Measurements from ENCODE around the gene PPP1R9B.

- TF ChIP-seq, protein P1, sequence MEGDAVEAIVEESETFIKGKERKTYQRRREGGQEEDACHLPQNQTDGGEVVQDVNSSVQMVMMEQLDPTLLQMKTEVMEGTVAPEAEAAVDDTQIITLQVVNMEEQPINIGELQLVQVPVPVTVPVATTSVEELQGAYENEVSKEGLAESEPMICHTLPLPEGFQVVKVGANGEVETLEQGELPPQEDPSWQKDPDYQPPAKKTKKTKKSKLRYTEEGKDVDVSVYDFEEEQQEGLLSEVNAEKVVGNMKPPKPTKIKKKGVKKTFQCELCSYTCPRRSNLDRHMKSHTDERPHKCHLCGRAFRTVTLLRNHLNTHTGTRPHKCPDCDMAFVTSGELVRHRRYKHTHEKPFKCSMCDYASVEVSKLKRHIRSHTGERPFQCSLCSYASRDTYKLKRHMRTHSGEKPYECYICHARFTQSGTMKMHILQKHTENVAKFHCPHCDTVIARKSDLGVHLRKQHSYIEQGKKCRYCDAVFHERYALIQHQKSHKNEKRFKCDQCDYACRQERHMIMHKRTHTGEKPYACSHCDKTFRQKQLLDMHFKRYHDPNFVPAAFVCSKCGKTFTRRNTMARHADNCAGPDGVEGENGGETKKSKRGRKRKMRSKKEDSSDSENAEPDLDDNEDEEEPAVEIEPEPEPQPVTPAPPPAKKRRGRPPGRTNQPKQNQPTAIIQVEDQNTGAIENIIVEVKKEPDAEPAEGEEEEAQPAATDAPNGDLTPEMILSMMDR (IDR thresholded peaks at IDR 0.05 in 2 of 3, conservative IDR thresholded peaks at IDR 0.05 in 1 of 3; ENCODE audit: borderline replicate concordance in 1 of 3, insufficient read depth in 1 of 3, low read depth in 2 of 3, low read length in 2 of 3) = no peak
- TF ChIP-seq POLR2AphosphoS5 (IDR thresholded peaks at IDR 0.05; ENCODE audit: low read depth, low read length) (no peak), EZH2 (IDR thresholded peaks at IDR 0.05) (no peak), CEBPB (IDR thresholded peaks at IDR 0.05; ENCODE audit: low read depth) (no peak), POLR2A (IDR thresholded peaks at IDR 0.05; ENCODE audit: borderline replicate concordance, extremely low read depth, insufficient read depth, insufficient read length) (no peak), SIN3A (IDR thresholded peaks at IDR 0.05; ENCODE audit: low read depth) (no peak)
- TF ChIP-seq, protein P2, sequence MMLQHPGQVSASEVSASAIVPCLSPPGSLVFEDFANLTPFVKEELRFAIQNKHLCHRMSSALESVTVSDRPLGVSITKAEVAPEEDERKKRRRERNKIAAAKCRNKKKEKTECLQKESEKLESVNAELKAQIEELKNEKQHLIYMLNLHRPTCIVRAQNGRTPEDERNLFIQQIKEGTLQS (IDR thresholded peaks at IDR 0.05) = no peak
- TF ChIP-seq, protein P3, sequence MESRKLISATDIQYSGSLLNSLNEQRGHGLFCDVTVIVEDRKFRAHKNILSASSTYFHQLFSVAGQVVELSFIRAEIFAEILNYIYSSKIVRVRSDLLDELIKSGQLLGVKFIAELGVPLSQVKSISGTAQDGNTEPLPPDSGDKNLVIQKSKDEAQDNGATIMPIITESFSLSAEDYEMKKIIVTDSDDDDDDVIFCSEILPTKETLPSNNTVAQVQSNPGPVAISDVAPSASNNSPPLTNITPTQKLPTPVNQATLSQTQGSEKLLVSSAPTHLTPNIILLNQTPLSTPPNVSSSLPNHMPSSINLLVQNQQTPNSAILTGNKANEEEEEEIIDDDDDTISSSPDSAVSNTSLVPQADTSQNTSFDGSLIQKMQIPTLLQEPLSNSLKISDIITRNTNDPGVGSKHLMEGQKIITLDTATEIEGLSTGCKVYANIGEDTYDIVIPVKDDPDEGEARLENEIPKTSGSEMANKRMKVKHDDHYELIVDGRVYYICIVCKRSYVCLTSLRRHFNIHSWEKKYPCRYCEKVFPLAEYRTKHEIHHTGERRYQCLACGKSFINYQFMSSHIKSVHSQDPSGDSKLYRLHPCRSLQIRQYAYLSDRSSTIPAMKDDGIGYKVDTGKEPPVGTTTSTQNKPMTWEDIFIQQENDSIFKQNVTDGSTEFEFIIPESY (IDR thresholded peaks at IDR 0.05; ENCODE audit: extremely low read depth, insufficient replicate concordance, low read length) = no peak
- TF ChIP-seq, protein P4, sequence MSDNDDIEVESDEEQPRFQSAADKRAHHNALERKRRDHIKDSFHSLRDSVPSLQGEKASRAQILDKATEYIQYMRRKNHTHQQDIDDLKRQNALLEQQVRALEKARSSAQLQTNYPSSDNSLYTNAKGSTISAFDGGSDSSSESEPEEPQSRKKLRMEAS (IDR thresholded peaks at IDR 0.05) = no peak
These were observed 36.4 kb upstream of the PPP1R9B start for GRCh38 chr17:50186661-50187393.

All from HCT116 (cell line).